Stimulated activated effector memory CD8-positive, alpha-beta T cell treated with anti-CD3 and anti-CD28 coated beads, Interleukin-12 subunit alpha, Interleukin-12 subunit beta, amount 100 ng/mL, for 72 hours (primary cell): Measurements from ENCODE around the gene MAPKAP1.
A peak's percentile ranks its signal among the peaks of the same experiment; 100 is the strongest.

ENCODE experiments used
- ATAC-seq: fragments of 150-1000 bp; cut with Tn5 transposase; 2 replicates; pipeline ENCODE4 v1.10.0; 2021
- DNase-seq, 2 donors: peaks; one replicate each; pipeline ENCODE4 v3.0.0; 2021 to 2022; ENCODE audit warnings: low spot score in 2 of 2
- H3K27ac Mint-ChIP-seq: one replicate; pipeline ENCODE4 v1.8.0; 2022; ENCODE audit warnings: mild to moderate bottlenecking, mixed read lengths
- H3K36me3 Mint-ChIP-seq: one replicate; pipeline ENCODE4 v1.8.0; 2022; ENCODE audit warnings: mild to moderate bottlenecking, mixed read lengths
- H3K4me1 Mint-ChIP-seq: one replicate; pipeline ENCODE4 v1.8.0; 2022; ENCODE audit warnings: mixed read lengths
- H3K4me3 Mint-ChIP-seq: one replicate; pipeline ENCODE4 v1.8.0; 2022; ENCODE audit warnings: mild to moderate bottlenecking, mixed read lengths
- H3K9me3 Mint-ChIP-seq: one replicate; pipeline ENCODE4 v1.8.0; 2022; ENCODE audit warnings: mixed read lengths

The MAPKAP1 gene

GRCh38 chr9:125663127-125663526, 43.9 kb downstream of the MAPKAP1 start:
- Mint-ChIP-seq H3K4me1 (peaks cover 14% of the 10 kb centered on the region), H3K9me3 (no peaks in the 10 kb centered on the region), H3K4me3 (no peak overlapping the region), H3K27ac (no peak overlapping the region), H3K36me3 (peaks cover 27% of the 10 kb centered on the region)
- DNase-seq (no peak), ATAC-seq (peak; percentile 91)

- ATAC-seq (no peak), DNase-seq (no peak)
- Mint-ChIP-seq H3K9me3 (no peaks in the 10 kb centered on the region), H3K4me3 (no peak overlapping the region), H3K4me1 (peaks cover 14% of the 10 kb centered on the region), H3K27ac (no peak overlapping the region), H3K36me3 (peaks cover 9% of the 10 kb centered on the region)
Measured at GRCh38 chr9:125660557-125660956, 46.5 kb downstream of the MAPKAP1 start.

GRCh38 chr9:125659954-125660353, 47.1 kb downstream of the MAPKAP1 start:
- no peak overlapping the region for H3K27ac Mint-ChIP-seq
- ATAC-seq = peak; percentile 87
- no peak overlapping the region for H3K4me3 Mint-ChIP-seq
- H3K36me3 Mint-ChIP-seq = peaks cover 9% of the 10 kb centered on the region
- no peaks in the 10 kb centered on the region for H3K9me3 Mint-ChIP-seq
- DNase-seq = no peak
- H3K4me1 Mint-ChIP-seq = peaks cover 14% of the 10 kb centered on the region

- Mint-ChIP-seq H3K36me3 (peaks cover 7% of the 10 kb centered on the region), H3K4me1 (peaks cover 14% of the 10 kb centered on the region), H3K27ac (no peak overlapping the region), H3K9me3 (no peaks in the 10 kb centered on the region), H3K4me3 (no peak overlapping the region)
- ATAC-seq (no peak), DNase-seq (no peak)
Measured at GRCh38 chr9:125659201-125659840, 47.7 kb downstream of the MAPKAP1 start.

- DNase-seq (no peak), ATAC-seq (no peak)
- Mint-ChIP-seq H3K27ac (no peak overlapping the region), H3K4me1 (peaks cover 10% of the 10 kb centered on the region), H3K4me3 (no peak overlapping the region), H3K36me3 (no peaks in the 10 kb centered on the region), H3K9me3 (no peaks in the 10 kb centered on the region)
Measured at GRCh38 chr9:125656560-125656959, 50.4 kb downstream of the MAPKAP1 start.

- Mint-ChIP-seq H3K9me3 (no peaks in the 10 kb centered on the region), H3K4me1 (peaks cover 11% of the 10 kb centered on the region), H3K27ac (no peak overlapping the region), H3K36me3 (no peaks in the 10 kb centered on the region), H3K4me3 (no peak overlapping the region)
- ATAC-seq (no peak), DNase-seq (no peak)
Measured at GRCh38 chr9:125655691-125656410, 51.2 kb downstream of the MAPKAP1 start.

GRCh38 chr9:125655066-125655633, 51.9 kb downstream of the MAPKAP1 start:
- Mint-ChIP-seq H3K4me3 (no peak overlapping the region), H3K9me3 (no peaks in the 10 kb centered on the region), H3K36me3 (no peaks in the 10 kb centered on the region), H3K27ac (no peak overlapping the region), H3K4me1 (peaks cover 18% of the 10 kb centered on the region)
- DNase-seq (no peak), ATAC-seq (no peak)

GRCh38 chr9:125654121-125654520, 52.9 kb downstream of the MAPKAP1 start:
- Mint-ChIP-seq H3K9me3 (no peaks in the 10 kb centered on the region), H3K27ac (no peak overlapping the region), H3K4me1 (peaks cover 28% of the 10 kb centered on the region), H3K4me3 (no peak overlapping the region), H3K36me3 (no peaks in the 10 kb centered on the region)
- ATAC-seq = no peak
- DNase-seq = no peak

- H3K9me3 Mint-ChIP-seq = no peaks in the 10 kb centered on the region
- no peak overlapping the region for H3K27ac Mint-ChIP-seq
- no peak overlapping the region for H3K4me3 Mint-ChIP-seq
- no peaks in the 10 kb centered on the region for H3K36me3 Mint-ChIP-seq
- DNase-seq = no peak
- no peak for ATAC-seq
- peaks cover 32% of the 10 kb centered on the region for H3K4me1 Mint-ChIP-seq
Measured at GRCh38 chr9:125653325-125653724, 53.7 kb downstream of the MAPKAP1 start.

- ATAC-seq (no peak), DNase-seq (no peak)
- Mint-ChIP-seq H3K27ac (no peak overlapping the region), H3K36me3 (no peaks in the 10 kb centered on the region), H3K4me1 (peaks cover 33% of the 10 kb centered on the region), H3K4me3 (no peak overlapping the region), H3K9me3 (no peaks in the 10 kb centered on the region)
Measured at GRCh38 chr9:125652759-125653158, 54.2 kb downstream of the MAPKAP1 start.

GRCh38 chr9:125652233-125652594, 54.8 kb downstream of the MAPKAP1 start:
- H3K4me3 Mint-ChIP-seq = no peak overlapping the region
- H3K9me3 Mint-ChIP-seq = no peaks in the 10 kb centered on the region
- ATAC-seq (no peak), DNase-seq (no peak)
- no peaks in the 10 kb centered on the region for H3K36me3 Mint-ChIP-seq
- H3K4me1 Mint-ChIP-seq = peaks cover 36% of the 10 kb centered on the region
- H3K27ac Mint-ChIP-seq = no peak overlapping the region

GRCh38 chr9:125651576-125652232, 55.3 kb downstream of the MAPKAP1 start:
- no peak for DNase-seq
- H3K4me1 Mint-ChIP-seq = peaks cover 41% of the 10 kb centered on the region
- ATAC-seq = no peak
- no peak overlapping the region for H3K4me3 Mint-ChIP-seq
- H3K9me3 Mint-ChIP-seq = no peaks in the 10 kb centered on the region
- H3K36me3 Mint-ChIP-seq = no peaks in the 10 kb centered on the region
- H3K27ac Mint-ChIP-seq = no peak overlapping the region

GRCh38 chr9:125650271-125650737, 56.7 kb downstream of the MAPKAP1 start:
- no peaks in the 10 kb centered on the region for H3K9me3 Mint-ChIP-seq
- DNase-seq (no peak), ATAC-seq (peak; percentile 87)
- H3K4me1 Mint-ChIP-seq = peaks cover 50% of the 10 kb centered on the region
- no peaks in the 10 kb centered on the region for H3K36me3 Mint-ChIP-seq
- H3K4me3 Mint-ChIP-seq = peak overlapping the region; percentile 21
- H3K27ac Mint-ChIP-seq = peak overlapping the region; percentile 40

GRCh38 chr9:125649826-125650225, 57.2 kb downstream of the MAPKAP1 start:
- Mint-ChIP-seq H3K4me3 (peak overlapping the region; percentile 21), H3K4me1 (peaks cover 54% of the 10 kb centered on the region), H3K9me3 (no peaks in the 10 kb centered on the region), H3K36me3 (no peaks in the 10 kb centered on the region), H3K27ac (peak overlapping the region; percentile 40)
- DNase-seq (no peak), ATAC-seq (no peak)

GRCh38 chr9:125649315-125649714, 57.7 kb downstream of the MAPKAP1 start:
- no peak overlapping the region for H3K4me3 Mint-ChIP-seq
- no peaks in the 10 kb centered on the region for H3K9me3 Mint-ChIP-seq
- peak overlapping the region; percentile 40 for H3K27ac Mint-ChIP-seq
- H3K4me1 Mint-ChIP-seq = peaks cover 59% of the 10 kb centered on the region
- H3K36me3 Mint-ChIP-seq = no peaks in the 10 kb centered on the region
- DNase-seq (no peak), ATAC-seq (peak; percentile 80)
